GM18907 (cell line): ENCODE results near the gene HARS2.
"Not testable (repeated sequence)": the region's sequence is repeated elsewhere in the genome, so short reads cannot be mapped to it uniquely, and the experiment has no call there.

Source experiments
- ATAC-seq: cut with Tn5 transposase; IDR thresholded peaks from one replicate; pipeline ENCODE4 v1.9.1; 2021; ENCODE audit warnings: mild to moderate bottlenecking, moderate library complexity; ENCODE audit not compliant: unreplicated experiment

The HARS2 gene, protein sequence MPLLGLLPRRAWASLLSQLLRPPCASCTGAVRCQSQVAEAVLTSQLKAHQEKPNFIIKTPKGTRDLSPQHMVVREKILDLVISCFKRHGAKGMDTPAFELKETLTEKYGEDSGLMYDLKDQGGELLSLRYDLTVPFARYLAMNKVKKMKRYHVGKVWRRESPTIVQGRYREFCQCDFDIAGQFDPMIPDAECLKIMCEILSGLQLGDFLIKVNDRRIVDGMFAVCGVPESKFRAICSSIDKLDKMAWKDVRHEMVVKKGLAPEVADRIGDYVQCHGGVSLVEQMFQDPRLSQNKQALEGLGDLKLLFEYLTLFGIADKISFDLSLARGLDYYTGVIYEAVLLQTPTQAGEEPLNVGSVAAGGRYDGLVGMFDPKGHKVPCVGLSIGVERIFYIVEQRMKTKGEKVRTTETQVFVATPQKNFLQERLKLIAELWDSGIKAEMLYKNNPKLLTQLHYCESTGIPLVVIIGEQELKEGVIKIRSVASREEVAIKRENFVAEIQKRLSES

DNA sequence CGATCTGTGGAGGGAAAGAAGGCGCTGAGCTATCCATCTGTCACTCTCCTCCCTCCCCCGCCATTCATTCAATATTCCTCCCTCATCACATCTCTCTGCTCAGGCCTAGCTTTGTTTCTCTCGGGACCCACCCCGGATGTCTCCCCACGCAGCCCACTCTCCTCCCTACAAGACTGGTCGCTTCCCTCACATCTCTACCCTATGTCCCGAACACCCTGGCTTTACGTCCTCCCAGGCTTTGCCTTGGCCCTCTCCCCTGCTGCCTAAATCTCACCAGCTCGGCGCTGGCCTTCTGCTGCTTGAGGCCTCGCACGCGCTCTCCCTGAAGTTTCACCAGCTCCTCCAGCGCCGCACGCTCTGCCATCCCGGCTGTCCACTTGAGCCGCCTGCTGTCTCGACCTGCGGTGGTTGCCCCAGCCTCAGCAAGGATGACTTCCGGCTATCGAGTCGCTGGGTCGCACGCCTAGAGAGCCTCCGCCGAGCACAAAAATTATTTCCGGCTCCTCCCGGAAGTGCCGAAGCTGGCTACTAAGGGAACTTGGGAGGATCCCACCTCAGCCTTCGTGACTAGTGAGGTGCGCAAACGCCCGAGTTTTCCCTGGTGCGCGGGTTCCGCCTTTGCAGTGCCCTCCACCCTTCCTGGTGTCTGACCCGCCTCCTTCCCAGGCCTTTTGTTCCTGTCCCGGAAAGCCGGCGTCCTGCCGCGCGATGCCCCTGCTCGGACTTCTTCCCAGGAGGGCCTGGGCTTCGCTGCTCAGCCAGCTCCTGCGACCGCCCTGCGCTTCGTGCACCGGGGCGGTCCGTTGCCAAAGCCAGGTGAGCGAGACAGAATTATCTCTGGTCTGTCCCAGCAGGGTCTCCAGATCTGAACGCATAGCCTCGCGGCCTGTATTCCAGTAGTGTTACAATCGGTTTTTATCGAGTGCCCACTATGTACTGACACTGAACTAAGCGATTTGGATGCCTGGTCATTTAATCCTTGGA lies at the start of gene HARS2, which contains the start of gene HARS1:
HARS2 (plus strand) TSS at position 515 of the 984 bp plus-strand sequence; CDS start at position 709, 194 bp downstream.
HARS1 (minus strand) TSS at position 430 of the 984 bp plus-strand sequence; CDS start at position 364, 66 bp downstream.
- peak; percentile 99 for ATAC-seq

DNA sequence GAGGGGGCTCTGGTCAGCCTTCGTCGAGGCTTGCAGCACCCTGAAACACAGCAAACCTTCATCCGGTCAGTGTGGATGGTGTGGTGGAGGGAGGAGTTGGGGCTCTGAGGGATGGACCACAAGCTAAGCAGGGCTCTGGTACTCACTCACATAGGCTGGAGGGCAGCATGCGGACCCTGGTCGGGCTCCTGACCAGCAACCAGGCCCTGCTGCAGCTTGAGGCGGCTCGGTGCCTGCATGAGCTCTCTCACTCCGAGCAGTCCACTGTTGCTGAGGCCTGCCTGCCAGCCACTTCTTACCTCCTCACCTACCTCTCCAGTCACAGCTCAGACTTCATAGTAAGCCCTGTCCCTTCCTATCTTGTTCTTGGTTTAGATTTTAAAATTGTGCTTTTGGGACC lies 49.5 kb upstream of the HARS2 start:
- ATAC-seq, result no peak

DNA sequence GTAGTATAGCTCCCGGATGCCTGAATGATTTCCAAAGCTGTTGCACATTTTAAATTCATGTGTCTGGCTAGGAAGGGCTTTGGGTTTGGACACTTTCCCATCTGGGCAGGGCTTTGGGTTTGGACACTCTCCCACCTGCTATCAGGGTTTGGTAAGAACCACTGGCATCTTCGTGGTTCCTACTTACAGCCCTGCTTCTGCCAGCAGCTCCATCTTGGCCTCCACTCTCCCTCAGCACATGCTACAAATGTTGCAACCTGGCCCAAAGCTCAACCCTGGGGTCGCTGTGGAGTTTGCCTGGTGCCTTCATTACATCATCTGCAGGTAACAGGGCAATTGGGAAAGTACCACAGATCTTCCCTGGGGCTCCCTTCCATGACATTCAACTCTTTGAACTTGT lies 48.5 kb upstream of the HARS2 start:
- ATAC-seq, result no peak

DNA sequence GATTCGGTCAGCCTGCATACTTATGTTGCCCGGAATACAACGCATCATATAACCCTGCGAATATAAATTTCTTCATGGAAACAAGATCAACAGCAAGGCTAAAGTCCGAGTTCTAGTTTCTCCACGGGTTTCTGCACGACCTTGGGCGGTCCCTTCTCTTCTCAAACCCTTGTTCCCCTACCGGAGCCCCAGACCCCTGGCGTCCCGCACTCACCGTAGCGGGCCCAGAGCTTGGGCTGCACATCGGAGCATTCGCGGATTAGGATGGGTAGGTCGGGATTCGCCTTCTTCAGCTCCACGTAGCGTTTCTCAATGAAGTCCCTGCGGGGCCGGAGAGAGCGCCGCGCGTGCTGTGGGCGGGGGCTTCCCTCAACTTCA lies 44.2 kb upstream of the HARS2 start:
- no peak for ATAC-seq

DNA sequence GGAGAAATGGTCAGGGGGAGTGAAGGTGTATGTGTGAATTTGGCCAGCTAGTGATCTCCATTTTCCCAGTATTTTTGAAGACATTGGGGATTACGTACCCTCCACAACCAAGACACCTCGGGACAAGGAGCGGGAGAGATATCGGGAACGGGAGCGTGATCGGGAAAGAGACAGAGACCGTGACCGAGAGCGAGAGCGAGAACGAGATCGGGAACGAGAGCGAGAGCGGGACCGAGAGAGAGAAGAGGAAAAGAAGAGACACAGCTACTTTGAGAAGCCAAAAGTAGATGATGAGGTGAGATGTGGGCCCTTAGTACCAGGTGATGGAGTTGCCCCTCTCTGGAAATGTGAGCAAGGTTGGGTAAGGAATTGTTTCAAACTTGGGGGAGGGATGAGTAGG lies 32.4 kb upstream of the HARS2 start:
- ATAC-seq, result no peak

DNA sequence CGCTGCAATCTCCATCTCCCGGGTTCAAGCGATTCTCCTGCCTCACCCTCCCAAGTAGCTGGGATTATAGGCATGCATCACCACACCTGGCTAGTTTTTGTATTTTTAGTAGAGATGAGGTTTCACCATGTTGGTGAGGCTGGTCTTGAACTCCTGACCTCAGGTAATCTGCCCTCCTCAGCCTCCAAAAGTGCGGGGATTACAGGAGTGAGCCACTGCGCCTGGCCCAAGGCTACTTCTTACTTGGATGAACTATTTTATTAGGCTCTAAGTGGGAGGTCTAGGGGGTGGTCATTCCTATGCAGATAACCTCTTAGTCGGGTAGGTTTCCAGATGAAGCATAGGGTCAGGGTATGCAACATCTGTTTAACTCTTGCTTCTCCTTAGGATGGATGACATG lies 30.9 kb upstream of the HARS2 start:
- not testable (repeated sequence) for ATAC-seq

DNA sequence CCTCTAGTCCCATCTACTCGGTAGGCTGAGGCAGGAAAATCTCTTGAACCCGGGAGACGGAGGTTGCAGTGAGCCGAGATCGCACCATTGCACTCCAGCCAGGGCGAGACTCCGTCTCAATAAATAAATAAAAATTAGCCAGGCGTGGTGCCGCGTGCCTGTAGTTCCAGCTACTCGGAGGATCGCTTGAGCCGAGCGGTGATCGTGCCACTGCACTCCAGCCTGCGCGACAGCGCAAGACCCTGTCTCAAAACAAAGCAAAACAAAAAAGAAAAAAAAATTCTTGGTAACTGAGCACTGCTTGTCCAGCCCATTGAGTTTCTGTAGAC lies 27.3 kb upstream of the HARS2 start:
- ATAC-seq, result no peak

DNA sequence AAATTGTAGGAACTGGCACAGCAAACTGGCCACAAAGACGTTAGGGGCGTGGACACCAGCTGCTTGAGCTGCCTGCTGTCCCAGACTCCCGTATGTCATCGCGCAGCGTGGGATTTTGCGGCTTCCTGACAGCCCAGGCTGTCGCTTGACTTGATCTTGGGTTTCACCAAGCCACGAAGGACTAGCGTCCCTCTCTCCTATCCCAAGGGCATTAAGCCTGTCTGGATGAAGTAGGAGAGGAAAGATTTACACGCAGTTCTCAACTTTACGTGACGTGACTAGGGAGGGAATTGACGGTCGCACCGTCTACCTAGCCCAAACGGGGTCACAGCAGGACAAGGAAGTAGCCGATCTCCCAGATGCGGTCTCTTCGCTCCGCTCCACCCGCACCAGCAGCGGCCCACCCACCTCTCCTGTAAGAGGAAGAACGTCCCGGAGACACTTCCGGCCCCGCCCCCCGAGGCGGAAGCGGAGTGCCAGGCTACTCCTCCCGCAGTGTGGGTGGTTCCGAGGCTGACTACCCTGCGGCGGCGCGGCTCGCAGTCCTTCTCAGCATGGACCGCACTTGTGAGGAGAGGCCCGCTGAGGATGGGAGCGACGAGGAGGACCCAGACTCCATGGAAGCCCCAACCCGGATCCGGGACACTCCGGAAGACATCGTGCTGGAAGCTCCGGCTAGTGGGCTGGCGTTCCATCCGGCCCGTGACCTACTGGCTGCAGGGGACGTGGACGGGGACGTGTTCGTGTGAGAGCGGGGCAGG lies 26.7 kb upstream of the HARS2 start, which contains the start of gene WDR55:
WDR55 (plus strand) TSS at position 546 of the 761 bp plus-strand sequence; CDS start at position 555, 9 bp downstream.
- ATAC-seq, result peak; percentile 97

DNA sequence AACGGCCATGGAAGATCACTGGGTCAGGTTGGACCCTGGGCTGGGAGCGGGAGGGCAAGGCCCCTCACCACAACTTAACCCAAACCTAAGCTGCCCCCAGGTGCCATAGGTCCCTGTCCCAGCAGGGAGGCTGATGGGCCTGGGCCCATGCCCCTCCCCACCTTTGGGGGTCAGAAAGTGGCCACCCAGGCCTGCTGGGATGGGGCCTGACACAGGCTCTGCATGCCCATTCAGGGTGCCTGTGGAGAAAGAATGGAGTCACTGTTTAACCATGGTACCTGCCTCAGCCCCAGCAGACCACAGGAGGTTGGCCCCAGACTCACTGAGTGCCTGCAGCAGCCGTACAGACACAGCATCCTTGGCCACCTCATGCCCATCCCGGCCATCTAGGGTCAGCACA lies 20.2 kb upstream of the HARS2 start:
- not testable (repeated sequence) for ATAC-seq

DNA sequence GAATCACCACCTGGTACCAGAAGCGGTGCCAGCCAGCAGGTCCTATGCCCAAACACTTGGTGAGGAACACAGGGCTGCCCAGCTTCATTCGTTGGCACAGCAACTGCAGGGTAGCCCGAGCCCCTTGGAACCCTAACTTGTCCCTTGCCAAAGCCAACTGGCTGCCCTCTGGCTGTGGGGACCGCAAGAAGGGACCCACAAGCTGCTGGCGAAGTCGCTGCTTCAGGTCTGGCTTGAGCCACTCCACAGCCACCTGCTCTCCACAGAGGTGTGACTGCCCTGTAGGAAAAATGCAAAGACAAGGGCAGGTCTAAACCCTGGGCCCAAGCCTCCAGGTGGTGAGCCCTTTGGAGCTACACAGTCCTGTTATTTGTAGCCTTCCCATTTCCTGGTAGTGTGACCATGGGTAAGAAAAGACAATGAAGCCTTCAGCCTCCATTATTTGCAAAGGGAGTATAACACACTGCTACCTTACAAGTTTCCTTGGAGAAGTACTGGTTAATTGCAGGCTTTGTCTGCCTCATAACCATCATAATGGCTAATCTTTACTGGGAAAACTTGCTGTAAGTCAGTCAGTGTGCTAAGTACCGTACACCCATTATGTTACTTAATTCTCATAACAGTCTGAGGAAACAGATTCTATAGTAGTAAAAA lies 19.7 kb upstream of the HARS2 start:
- ATAC-seq, result no peak

DNA sequence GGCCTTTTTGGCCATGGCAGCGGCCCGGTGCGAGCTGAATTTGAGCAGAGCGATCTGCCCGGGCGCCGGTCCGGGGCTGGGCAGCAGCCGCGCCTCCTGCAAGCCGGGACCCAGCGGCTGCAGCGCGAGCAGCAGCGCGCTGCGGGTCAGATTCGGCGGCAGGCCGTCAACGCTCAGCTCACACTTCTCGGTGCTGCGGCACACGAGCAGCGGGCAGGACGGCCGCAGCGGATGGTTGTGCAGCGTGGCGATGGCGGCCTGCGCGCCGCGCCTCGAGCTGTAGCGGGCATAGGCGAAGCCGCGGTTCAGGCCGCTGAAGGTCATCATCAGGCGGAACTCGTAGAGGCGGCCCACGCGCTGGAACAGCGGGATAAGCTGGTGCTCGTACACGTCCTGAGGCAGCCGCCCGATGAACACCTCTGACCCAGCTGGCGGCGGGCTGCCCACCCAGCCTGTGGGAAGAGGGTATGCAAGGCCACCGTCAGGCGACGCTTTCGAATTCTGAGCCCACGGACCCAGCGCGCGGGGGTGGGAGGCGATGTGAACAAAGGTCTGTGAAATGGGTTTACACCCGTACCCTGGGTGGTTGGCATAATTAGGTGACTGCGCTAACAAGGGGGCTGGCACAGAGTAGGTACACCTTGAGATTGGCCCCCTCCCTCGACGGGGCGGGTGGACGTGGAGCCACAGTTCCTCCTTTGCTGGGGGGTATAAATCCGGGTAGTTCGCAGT lies 18.6 kb upstream of the HARS2 start:
- no peak for ATAC-seq

DNA sequence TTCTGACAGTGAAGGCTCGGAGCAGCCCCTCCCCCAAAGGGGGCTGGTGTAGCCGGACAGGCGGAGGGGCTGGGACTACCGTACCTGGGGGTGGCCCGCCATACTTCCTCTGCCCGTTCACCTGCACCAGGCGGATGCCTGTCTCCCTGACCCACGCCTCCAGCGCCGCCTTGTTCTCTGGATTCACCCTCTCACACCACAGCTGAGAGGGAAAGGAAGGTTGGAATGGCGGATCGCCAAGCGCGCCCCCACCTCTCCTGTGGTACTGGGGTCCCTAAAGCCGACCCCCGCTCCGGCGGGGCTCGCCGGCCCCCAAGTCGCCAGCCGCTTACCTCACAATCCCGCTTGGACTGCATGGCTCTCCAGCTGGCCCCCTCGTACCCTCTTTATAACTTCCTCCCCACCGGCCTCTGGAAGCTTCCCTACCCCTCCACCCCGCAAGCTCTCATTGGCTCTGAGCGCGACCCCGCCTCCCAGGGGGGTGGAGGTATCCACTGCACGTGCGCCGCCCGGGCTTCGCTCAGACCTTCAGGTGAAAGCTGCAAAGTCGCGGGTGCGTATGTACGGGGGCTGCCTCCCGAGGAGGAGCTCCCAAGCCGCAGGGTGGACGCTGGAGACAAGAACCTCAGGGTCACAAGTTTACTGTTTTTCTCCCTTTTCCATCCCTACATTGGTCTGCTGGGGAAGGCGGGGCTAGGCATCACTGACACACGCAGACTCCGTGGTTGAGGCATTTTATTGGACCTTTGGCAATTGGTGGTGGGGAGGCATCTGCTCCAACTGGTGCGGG lies 17.9 kb upstream of the HARS2 start, which contains the start of gene DND1:
DND1 (minus strand) TSS at position 390 of the 790 bp plus-strand sequence; CDS start at position 356, 34 bp downstream.
- no peak for ATAC-seq

DNA sequence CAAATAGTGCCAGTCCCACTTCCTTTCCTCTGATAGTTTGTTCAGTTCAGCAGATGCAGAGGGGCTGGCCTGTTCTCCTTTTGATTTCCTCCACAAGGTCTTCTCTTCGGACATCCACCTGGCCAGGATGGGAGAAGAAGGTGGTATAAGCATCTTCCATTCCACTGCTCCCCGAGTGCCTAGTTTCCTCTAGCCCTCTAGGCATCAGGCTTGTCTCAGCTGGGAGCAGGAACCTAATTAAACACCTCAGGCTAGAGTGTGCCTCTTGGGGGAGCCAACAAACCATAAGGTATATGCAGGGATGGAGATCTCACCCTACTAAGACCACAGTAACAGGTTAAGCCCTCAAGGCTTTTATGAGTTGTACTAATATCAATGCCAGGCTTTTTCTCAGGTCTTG lies 17.0 kb upstream of the HARS2 start:
- no peak for ATAC-seq

DNA sequence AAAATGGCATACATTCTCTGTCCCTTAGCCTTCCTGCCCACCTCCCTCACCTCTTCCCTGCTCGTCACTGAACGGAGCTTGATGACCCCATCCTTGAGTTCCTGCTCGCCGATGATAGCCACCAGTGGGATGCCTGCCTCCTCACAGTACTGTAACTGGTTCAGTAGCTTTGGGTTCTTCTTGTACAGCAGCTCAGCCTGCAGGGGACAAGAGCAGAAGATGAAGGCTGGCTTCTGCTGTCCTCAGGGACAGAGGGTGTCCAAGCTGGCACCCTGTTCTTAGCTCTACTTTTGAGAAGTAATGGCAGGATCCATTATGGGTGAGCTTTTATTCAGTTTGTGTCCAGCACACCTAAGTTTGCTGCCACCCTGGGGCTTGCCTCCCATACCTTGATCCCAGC lies 16.6 kb upstream of the HARS2 start:
- ATAC-seq, result no peak

DNA sequence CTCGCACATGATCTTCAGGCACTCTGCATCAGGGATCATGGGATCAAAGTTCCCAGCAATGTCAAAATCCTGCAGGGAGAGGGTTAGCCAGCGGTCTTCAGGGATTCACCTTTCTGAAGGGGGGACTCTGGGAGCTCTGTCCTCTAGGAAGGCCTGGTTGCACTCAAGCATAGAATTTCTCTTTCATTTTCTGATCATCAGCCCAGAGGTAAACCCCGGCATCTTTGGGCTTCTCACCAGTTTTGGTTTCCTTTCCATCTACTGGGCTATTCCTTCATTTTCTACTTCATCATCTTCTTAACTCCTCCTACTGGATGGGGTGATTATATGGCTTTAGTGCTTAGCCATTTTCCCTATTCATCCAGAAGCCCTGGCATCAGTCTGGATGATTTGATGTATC lies 13.3 kb upstream of the HARS2 start:
- peak; percentile 67 for ATAC-seq

DNA sequence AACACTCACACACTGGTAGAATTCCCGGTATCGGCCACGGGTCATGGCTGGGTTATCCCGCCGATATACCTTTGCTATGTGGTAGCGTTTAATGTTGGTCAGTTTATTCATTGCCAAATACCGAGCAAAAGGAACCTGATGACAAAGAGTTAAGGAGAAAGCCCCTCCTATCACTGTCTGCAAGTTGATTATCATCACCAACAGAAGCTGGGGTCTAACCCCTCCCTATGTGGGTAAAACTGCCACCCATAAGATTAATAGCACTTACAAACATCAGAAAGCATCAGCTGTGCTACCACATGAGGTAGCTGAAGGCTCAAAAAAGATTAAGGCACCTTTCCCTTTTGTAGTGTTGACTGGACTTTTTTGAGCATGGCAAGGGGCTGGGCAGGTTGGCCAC lies 12.3 kb upstream of the HARS2 start:
- ATAC-seq, result no peak

DNA sequence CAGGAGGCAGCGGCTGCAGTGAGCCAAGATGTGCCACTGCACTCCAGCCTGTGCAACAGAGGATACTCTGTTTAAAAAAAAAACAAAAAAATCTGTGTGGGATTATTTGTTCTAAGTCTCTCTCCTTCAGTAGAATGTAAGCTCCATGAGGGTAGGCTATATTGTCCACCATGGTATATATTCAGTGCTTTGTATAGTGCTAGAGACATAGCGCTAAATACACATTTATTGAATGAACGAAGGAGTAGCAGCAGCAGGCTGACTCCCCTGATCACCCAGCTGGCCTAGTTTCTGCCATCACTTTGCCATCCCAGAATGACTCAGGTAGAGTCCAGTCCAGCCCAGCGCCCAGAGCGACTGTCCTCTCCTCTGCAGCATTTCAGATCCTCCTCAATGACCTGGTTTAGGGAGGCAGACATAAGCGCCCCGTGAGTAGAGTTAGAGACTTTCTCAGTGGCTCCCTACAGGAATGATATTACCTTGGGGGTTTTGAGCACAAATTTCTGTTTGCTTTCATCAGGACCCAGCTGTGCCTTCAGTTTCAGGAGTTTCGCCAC lies 801 bp upstream of the HARS2 start:
- peak; percentile 1 for ATAC-seq

DNA sequence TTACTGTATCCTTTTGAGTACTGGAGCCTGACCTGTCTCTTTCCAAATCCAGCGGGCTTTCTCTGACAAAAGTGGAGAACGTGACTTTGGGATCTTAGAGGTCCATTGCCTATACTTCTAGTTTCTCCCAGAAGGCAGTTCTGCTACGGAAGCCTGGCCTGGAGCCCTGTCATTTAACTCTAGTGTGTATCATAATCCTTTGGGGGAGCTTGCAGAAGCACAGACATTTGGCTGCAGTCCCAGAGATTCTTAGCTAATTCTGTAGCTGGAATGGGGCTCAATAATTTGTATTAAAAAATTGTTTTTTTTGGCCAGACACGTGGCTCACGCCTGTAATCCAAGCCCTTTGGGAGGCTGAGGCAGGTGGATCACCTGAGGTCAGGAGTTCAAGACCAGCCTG lies 3.0 kb downstream of the HARS2 start:
- ATAC-seq, result no peak
